HEK293 (cell line): ENCODE data around the gene BDNF.

ENCODE experiments used
- CTCF ChIA-PET: fragments of 350-600 bp; formaldehyde crosslinking; extraction: SDS; loops from one replicate; lab custom pipeline; 2021; ENCODE audit warnings: antibody characterized with exemption; lab: Yijun Ruan, JAX
- POLR2A ChIA-PET: fragments of 300-600 bp; formaldehyde crosslinking; extraction: SDS; loops from one replicate; lab custom pipeline; 2020; ENCODE audit warnings: antibody characterized with exemption, inconsistent platforms; lab: Yijun Ruan, JAX
- H3K27ac ChIP-seq: fragments of 200-500 bp; sonication (Bioruptor generic); 2 replicates; pipeline ENCODE4 v1.5.1; 2014; ENCODE audit warnings: low read depth, low read length, control low read depth, inconsistent platforms; ENCODE audit errors: extremely low read depth
- H3K36me3 ChIP-seq, 2 experiments: fragments of 200-500 bp in 1 of 2; sonication (Bioruptor generic) in 1 of 2; 1 replicate in 1 of 2; 2 replicates in 1 of 2; pipeline ENCODE4 v1.5.1; 2014 to 2017; ENCODE audit warnings: inconsistent platforms in 2 of 2, low read length in 2 of 2; ENCODE audit not compliant: control insufficient read depth in 2 of 2, insufficient read depth in 1 of 2
- H3K4me1 ChIP-seq: fragments of 200-500 bp; sonication (Bioruptor generic); 2 replicates; pipeline ENCODE4 v1.5.1; 2014; ENCODE audit warnings: mild to moderate bottlenecking, low read length, inconsistent platforms; ENCODE audit not compliant: control insufficient read depth, insufficient read depth
- H3K4me3 ChIP-seq: 2 replicates; pipeline ENCODE4 v1.5.1; 2011; ENCODE audit warnings: low read depth, mild to moderate bottlenecking, control low read depth, low read length, moderate library complexity
- H3K9me3 ChIP-seq: fragments of 200-500 bp; sonication (Bioruptor generic); 2 replicates; pipeline ENCODE4 v1.5.1; 2014; ENCODE audit warnings: low read depth, low read length, inconsistent platforms; ENCODE audit not compliant: control insufficient read depth, insufficient read depth
- BCL11B ChIP-seq: fragments of 450-650 bp; formaldehyde crosslinking; IDR thresholded peaks from 2 replicates; pipeline ENCODE4 v1.5.1; 2016; ENCODE audit warnings: low read depth, missing biosample characterization, missing genetic modification characterization
- GLI2 ChIP-seq: fragments of 450-650 bp; formaldehyde crosslinking; IDR thresholded peaks from 2 replicates; pipeline ENCODE4; 2017; ENCODE audit warnings: missing biosample characterization, missing genetic modification characterization, low read depth, borderline replicate concordance
- MYNN ChIP-seq: fragments of 450-650 bp; formaldehyde crosslinking; IDR thresholded peaks from 2 replicates; pipeline ENCODE4 v1.5.1; 2016; ENCODE audit warnings: missing biosample characterization, missing genetic modification characterization, borderline replicate concordance
- ZBTB11 ChIP-seq: fragments of 450-650 bp; formaldehyde crosslinking; conservative IDR thresholded peaks from 2 replicates; pipeline ENCODE4 v1.5.1; 2016; ENCODE audit warnings: low read depth, missing biosample characterization, missing genetic modification characterization
- ZNF132 ChIP-seq: fragments of 450-650 bp; formaldehyde crosslinking; IDR thresholded peaks from 2 replicates; pipeline ENCODE4 v1.5.1; 2017; ENCODE audit warnings: missing biosample characterization, missing genetic modification characterization, borderline replicate concordance
- ZNF138 ChIP-seq: fragments of 450-650 bp; formaldehyde crosslinking; IDR thresholded peaks from 2 replicates; pipeline ENCODE4 v1.5.1; 2016; ENCODE audit warnings: missing biosample characterization, missing genetic modification characterization, borderline replicate concordance
- ZNF157 ChIP-seq: fragments of 450-650 bp; formaldehyde crosslinking; IDR thresholded peaks from 2 replicates; pipeline ENCODE4 v1.5.1; 2016; ENCODE audit warnings: missing biosample characterization, missing genetic modification characterization
- ZNF16 ChIP-seq: fragments of 450-650 bp; formaldehyde crosslinking; IDR thresholded peaks from 2 replicates; pipeline ENCODE4 v1.5.1; 2016; ENCODE audit warnings: low read depth, missing biosample characterization, missing genetic modification characterization
- ZNF19 ChIP-seq: fragments of 450-650 bp; formaldehyde crosslinking; IDR thresholded peaks from 2 replicates; pipeline ENCODE4; 2016; ENCODE audit warnings: missing biosample characterization, missing genetic modification characterization, low read depth
- ZNF24 ChIP-seq: fragments of 450-650 bp; formaldehyde crosslinking; IDR thresholded peaks from 2 replicates; pipeline ENCODE4 v1.5.1; 2016; ENCODE audit warnings: missing biosample characterization, missing genetic modification characterization
- ZNF274 ChIP-seq, 2 experiments: fragments of 200-500 bp in 1 of 2; fragments of 450-650 bp in 1 of 2; sonication (Bioruptor generic) in 1 of 2; formaldehyde crosslinking in 1 of 2; IDR thresholded peaks; 2 replicates each; pipeline versions ENCODE4 v1.5.1 to v1.6.1; 2014 to 2016; ENCODE audit warnings: borderline replicate concordance in 1 of 2, inconsistent platforms in 1 of 2, low read length in 1 of 2, missing biosample characterization in 1 of 2, missing genetic modification characterization in 1 of 2
- ZNF341 ChIP-seq: fragments of 450-650 bp; formaldehyde crosslinking; IDR thresholded peaks from 2 replicates; pipeline ENCODE4; 2016; ENCODE audit warnings: low read depth, missing biosample characterization, missing genetic modification characterization
- ZNF350 ChIP-seq: fragments of 450-650 bp; formaldehyde crosslinking; IDR thresholded peaks from 2 replicates; pipeline ENCODE4 v1.5.0; 2017; ENCODE audit warnings: missing biosample characterization, mild to moderate bottlenecking, missing genetic modification characterization
- ZNF366 ChIP-seq: fragments of 450-650 bp; formaldehyde crosslinking; conservative IDR thresholded peaks from 2 replicates; pipeline ENCODE4 v1.5.1; 2016; ENCODE audit warnings: missing biosample characterization, missing genetic modification characterization
- ZNF37A ChIP-seq: fragments of 450-650 bp; IDR thresholded peaks from 2 replicates; pipeline ENCODE4 v1.5.1; 2018; ENCODE audit warnings: missing biosample characterization, missing genetic modification characterization
- ZNF394 ChIP-seq: fragments of 450-650 bp; formaldehyde crosslinking; IDR thresholded peaks from 2 replicates; pipeline ENCODE4 v1.5.1; 2016; ENCODE audit warnings: missing biosample characterization, missing genetic modification characterization, mild to moderate bottlenecking, moderate library complexity, borderline replicate concordance
- ZNF433 ChIP-seq: fragments of 450-650 bp; formaldehyde crosslinking; IDR thresholded peaks from 2 replicates; pipeline ENCODE4 v1.5.1; 2016; ENCODE audit warnings: missing biosample characterization, missing genetic modification characterization, low read depth
- ZNF449 ChIP-seq: fragments of 450-650 bp; formaldehyde crosslinking; IDR thresholded peaks from 2 replicates; pipeline ENCODE4 v1.5.1; 2017; ENCODE audit warnings: missing biosample characterization, mild to moderate bottlenecking, missing genetic modification characterization, moderate library complexity
- ZNF560 ChIP-seq: fragments of 450-650 bp; formaldehyde crosslinking; IDR thresholded peaks from 2 replicates; pipeline ENCODE4 v1.5.1; 2017; ENCODE audit warnings: missing biosample characterization, missing genetic modification characterization, borderline replicate concordance
- ZNF610 ChIP-seq: fragments of 450-650 bp; formaldehyde crosslinking; IDR thresholded peaks from 2 replicates; pipeline ENCODE4 v1.5.1; 2016; ENCODE audit warnings: missing biosample characterization, missing genetic modification characterization, borderline replicate concordance
- ZNF621 ChIP-seq: fragments of 450-650 bp; formaldehyde crosslinking; IDR thresholded peaks from 2 replicates; pipeline ENCODE4 v1.5.1; 2017; ENCODE audit warnings: missing biosample characterization, missing genetic modification characterization
- ZNF701 ChIP-seq: fragments of 450-650 bp; formaldehyde crosslinking; IDR thresholded peaks from 2 replicates; pipeline ENCODE4 v1.5.1; 2016; ENCODE audit warnings: missing biosample characterization, missing genetic modification characterization
- ZNF785 ChIP-seq: fragments of 450-650 bp; formaldehyde crosslinking; IDR thresholded peaks from 2 replicates; pipeline ENCODE4 v1.5.1; 2016; ENCODE audit warnings: missing biosample characterization, missing genetic modification characterization

The BDNF gene

GRCh38 chr11:27678242-27678641 lies 22.0 kb downstream of the BDNF start:
- Histone ChIP-seq H3K36me3 (no peaks in the 10 kb centered on the region), H3K9me3 (no peaks in the 10 kb centered on the region), H3K4me1 (no peaks in the 10 kb centered on the region), H3K27ac (no peak overlapping the region), H3K4me3 (no peak overlapping the region)
- no peak for TF ChIP-seq GLI2
- TF ChIP-seq ZNF621: no peak
- TF ChIP-seq ZNF785: no peak
- TF ChIP-seq ZNF560 (tag by site-specific recombination): no peak
- TF ChIP-seq ZNF37A (tag by site-specific recombination): no peak
- no peak for TF ChIP-seq ZNF274 (IDR thresholded peaks at IDR 0.05; ENCODE audit: low read length)
- TF ChIP-seq ZNF274 (tag by site-specific recombination; IDR thresholded peaks at IDR 0.05; ENCODE audit: borderline replicate concordance): no peak
- TF ChIP-seq ZNF394: no peak
- TF ChIP-seq ZNF138: no peak
- no peak for TF ChIP-seq ZNF24
- no peak for TF ChIP-seq ZNF433 (tag by site-specific recombination)
- ChIA-PET POLR2A (no interaction called here), CTCF (no interaction called here)

- no peaks in the 10 kb centered on the region for H3K9me3 ChIP-seq
- no peaks in the 10 kb centered on the region for H3K36me3 ChIP-seq
- POLR2A ChIA-PET: no interaction called here
- H3K4me3 ChIP-seq: no peak overlapping the region
- no peak for TF ChIP-seq BCL11B (tag by site-specific recombination)
- no peak for TF ChIP-seq ZNF19 (tag by site-specific recombination)
- TF ChIP-seq ZNF157 (tag by site-specific recombination): no peak
- no peak for TF ChIP-seq ZNF701 (tag by site-specific recombination)
- TF ChIP-seq ZNF366 (tag by site-specific recombination): no peak
- TF ChIP-seq ZNF350: no peak
- TF ChIP-seq ZNF449: no peak
- TF ChIP-seq ZNF610 (tag by site-specific recombination): no peak
- no peak for TF ChIP-seq ZBTB11 (tag by site-specific recombination)
- no peak for TF ChIP-seq MYNN (tag by site-specific recombination)
- TF ChIP-seq ZNF16: no peak
- TF ChIP-seq ZNF341 (tag by site-specific recombination): no peak
- no peak for TF ChIP-seq ZNF132
- CTCF ChIA-PET: interaction anchor here (0.6 kb wide), 1 partner anchor 23 kb away, joined by 3 read pairs; no protein-coding TSS in a partner anchor
- no peaks in the 10 kb centered on the region for H3K4me1 ChIP-seq
- H3K27ac ChIP-seq: no peak overlapping the region
Measured at GRCh38 chr11:27677108-27677507, 23.1 kb downstream of the BDNF start.
